ENCODE measurements around the gene AZI2.

GRCh38 chr3:28273837-28274236 is 74.8 kb downstream of the AZI2 start:
- TF ChIP-seq USF2 (CRISPR knock-in tag; IDR thresholded peaks at IDR 0.05) (no peak), ZNF184 (CRISPR knock-in tag; IDR thresholded peaks at IDR 0.05) (no peak), MTF1 (CRISPR knock-in tag; IDR thresholded peaks at IDR 0.05; ENCODE audit: borderline replicate concordance) (no peak), SIN3B (IDR thresholded peaks at IDR 0.05; ENCODE audit: low read depth) (no peak), CTCF (IDR thresholded peaks at IDR 0.05 in 2 of 3, conservative IDR thresholded peaks at IDR 0.05 in 1 of 3; ENCODE audit: insufficient read depth in 2 of 3, low read depth in 1 of 3, low read length in 3 of 3) (no peak), ZBTB8A (IDR thresholded peaks at IDR 0.05; ENCODE audit: partially characterized antibody) (no peak)

Data from K562 (cell line).